GM13976 (cell line): Measurements from ENCODE around the gene ATP2B2.

Experiments
- DNase-seq: peaks from one replicate; pipeline ENCODE4 v3.0.0; 2012; ENCODE audit warnings: low spot score
- in situ Hi-C: fragments of 300-500 bp; cut with MboI; formaldehyde crosslinking; loops from one replicate; pipeline ENCODE4 v1.12.0; 2022; ENCODE audit warnings: low sequenced_read_pairs, mixed read lengths, inconsistent platforms; ENCODE audit not compliant: unreplicated experiment
- TF ChIP-seq, protein P1 (sequence below): IDR thresholded peaks from 2 replicates; pipeline ENCODE4 v1.5.1; 2012; ENCODE audit warnings: borderline replicate concordance, mild to moderate bottlenecking; ENCODE audit not compliant: insufficient read depth; ENCODE audit errors: extremely low read depth, missing control alignments, control extremely low read depth

Gene ATP2B2

DNA sequence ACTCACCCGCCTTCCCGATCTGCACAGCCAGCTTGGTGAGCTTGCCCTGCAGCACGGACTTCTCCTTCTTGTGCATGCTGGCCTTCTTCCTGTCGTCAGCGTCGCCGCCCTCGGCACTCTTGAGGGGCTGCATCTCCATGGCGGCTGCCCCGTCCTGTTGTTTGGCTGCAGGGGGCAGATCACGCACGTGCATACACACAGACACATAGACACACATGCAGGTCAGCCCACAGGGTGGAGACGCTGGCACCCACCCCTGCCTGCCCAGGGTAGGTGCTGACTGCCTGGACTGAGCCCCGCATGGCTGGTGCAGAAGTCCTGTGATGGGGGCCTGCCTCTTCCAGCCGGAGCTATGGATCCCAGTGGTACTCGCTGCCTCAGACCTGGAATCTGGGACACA is 127.1 kb downstream of the ATP2B2 start:
- DNase-seq = no peak
- in situ Hi-C loops = no loop called here
- TF ChIP-seq, protein P1, sequence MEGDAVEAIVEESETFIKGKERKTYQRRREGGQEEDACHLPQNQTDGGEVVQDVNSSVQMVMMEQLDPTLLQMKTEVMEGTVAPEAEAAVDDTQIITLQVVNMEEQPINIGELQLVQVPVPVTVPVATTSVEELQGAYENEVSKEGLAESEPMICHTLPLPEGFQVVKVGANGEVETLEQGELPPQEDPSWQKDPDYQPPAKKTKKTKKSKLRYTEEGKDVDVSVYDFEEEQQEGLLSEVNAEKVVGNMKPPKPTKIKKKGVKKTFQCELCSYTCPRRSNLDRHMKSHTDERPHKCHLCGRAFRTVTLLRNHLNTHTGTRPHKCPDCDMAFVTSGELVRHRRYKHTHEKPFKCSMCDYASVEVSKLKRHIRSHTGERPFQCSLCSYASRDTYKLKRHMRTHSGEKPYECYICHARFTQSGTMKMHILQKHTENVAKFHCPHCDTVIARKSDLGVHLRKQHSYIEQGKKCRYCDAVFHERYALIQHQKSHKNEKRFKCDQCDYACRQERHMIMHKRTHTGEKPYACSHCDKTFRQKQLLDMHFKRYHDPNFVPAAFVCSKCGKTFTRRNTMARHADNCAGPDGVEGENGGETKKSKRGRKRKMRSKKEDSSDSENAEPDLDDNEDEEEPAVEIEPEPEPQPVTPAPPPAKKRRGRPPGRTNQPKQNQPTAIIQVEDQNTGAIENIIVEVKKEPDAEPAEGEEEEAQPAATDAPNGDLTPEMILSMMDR = no peak

- in situ Hi-C loops = no loop called here
- no peak for DNase-seq
- TF ChIP-seq, protein P1 = no peak
Measured at GRCh38 chr3:10377148-10377725, 128.1 kb downstream of the ATP2B2 start.

- DNase-seq = no peak
- in situ Hi-C loops = no loop called here
- TF ChIP-seq, protein P1 = no peak
Measured at GRCh38 chr3:10376353-10376752, 129.0 kb downstream of the ATP2B2 start.

GRCh38 chr3:10375296-10376053 is 129.9 kb downstream of the ATP2B2 start:
- in situ Hi-C loops = no loop called here
- no peak for DNase-seq
- TF ChIP-seq, protein P1 = no peak

- in situ Hi-C loops = loop anchor here (25.0 kb wide), 1 partner anchor 363 kb away; no protein-coding TSS in a partner anchor
- TF ChIP-seq, protein P1 = no peak
- no peak for DNase-seq
Measured at GRCh38 chr3:10374311-10374710, 131.1 kb downstream of the ATP2B2 start.

- in situ Hi-C loops = loop anchor here (25.0 kb wide), 1 partner anchor 364 kb away; no protein-coding TSS in a partner anchor
- no peak for DNase-seq
- TF ChIP-seq, protein P1 = no peak
Measured at GRCh38 chr3:10373686-10374261, 131.6 kb downstream of the ATP2B2 start.
